Activated CD8-positive, alpha-beta memory T cell treated with anti-CD3 and anti-CD28 coated beads for 1 hour (primary cell): ENCODE measurements around the gene JAZF1.
"Not testable (repeated sequence)": the region's sequence is repeated elsewhere in the genome, so short reads cannot be mapped to it uniquely, and the experiment has no call there.

Experiments
- DNase-seq, 2 donors: peaks; one replicate each; pipeline ENCODE4 v3.0.0-alpha.2; 2020; ENCODE audit warnings: low read depth in 1 of 2; ENCODE audit errors: extremely low read depth in 1 of 2

JAZF1 gene

DNA sequence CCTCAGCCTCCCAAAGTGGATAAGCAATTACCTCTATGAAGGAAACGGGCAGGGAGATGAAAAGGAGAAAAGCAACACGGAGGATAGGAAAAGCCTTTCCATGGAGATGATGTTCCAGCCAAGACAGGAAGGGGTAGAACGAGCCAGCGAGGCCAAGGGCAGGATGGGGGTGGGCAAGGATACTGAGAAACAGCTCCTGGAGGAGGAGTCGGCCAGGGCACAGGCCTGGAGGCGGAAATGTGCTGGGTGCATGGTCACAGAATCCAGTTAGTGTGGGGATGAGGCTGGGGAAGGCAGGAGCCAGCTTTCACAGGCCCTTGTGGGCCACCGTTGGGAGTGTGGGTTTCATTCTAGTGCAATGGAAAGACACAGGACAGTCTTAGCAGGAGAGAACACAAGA lies 162.6 kb downstream of the JAZF1 start:
- DNase-seq = no peak

DNA sequence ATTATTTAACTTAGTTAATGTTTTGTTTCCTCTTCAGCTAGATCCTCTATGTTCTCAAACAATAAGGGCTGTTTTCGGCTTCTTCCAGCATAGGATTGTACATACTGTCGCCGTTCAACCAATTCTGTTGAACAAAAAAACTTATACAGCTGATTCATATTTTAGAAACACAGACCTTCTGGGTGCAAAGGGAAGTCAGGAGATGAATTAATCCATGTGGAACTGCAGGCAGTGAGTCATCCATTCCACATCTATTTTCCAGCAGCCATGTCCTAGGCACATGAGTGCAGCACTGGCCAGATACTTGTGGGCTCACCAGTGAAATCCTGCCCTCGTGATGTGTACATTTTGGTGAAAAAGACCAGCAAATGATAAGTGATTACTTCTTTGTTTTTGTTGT lies 163.2 kb downstream of the JAZF1 start:
- DNase-seq = no peak

DNA sequence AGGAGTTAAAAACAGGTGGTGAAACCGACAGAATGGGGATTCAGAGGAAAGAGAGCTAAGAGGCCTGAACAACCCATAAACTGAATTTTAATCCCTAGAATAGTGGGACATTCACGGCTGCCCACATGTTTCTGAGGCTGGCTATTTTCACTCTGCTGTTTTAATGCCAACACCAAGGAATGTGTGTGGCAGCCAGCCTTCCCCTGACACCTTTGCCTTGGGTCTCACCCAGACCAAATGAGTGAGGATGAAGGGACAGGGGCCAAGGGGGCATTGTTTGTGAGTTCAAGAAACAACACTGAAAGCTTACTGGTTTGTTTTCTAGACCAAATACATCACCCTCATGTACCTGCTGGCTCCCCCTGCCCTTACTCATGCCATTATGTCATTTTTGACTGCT lies 164.3 kb downstream of the JAZF1 start:
- no peak for DNase-seq

DNA sequence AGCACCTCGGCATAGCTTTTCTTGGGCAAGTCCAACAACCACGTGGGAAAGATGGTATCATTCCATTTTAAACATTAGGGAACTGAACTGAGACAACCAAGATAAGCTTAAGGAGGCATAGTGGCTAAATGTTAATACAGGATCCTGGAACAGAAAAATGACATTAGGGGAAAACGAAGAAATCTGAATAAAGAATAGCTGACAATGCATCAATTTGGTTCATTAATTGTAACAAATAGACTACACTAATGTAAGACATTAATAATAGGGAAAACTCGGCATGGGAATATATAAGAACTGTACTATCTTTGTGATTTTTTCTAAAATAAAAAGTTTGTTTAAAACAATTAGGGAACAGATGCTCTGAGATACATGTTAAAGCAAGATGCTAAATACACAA lies 165.4 kb downstream of the JAZF1 start:
- no peak for DNase-seq

DNA sequence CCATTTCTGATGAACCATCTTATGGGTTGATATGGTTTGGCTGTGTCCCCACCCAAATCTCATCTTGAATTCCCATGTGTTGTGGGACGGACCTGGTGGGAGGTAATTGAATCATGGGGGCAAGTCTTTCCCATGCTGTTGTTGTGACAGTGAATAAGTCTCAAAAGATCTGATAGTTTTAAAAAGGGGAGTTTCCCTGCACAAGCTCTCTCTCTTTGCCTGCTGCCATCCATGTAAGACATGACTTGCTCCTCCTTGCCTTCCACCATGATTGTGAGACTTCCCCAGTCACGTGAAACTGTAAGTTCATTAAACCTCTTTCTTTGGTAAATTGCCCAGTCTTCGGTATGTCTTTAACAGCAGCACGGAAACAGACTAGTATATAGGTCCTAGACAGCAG lies 166.3 kb downstream of the JAZF1 start:
- DNase-seq = not testable (repeated sequence)

DNA sequence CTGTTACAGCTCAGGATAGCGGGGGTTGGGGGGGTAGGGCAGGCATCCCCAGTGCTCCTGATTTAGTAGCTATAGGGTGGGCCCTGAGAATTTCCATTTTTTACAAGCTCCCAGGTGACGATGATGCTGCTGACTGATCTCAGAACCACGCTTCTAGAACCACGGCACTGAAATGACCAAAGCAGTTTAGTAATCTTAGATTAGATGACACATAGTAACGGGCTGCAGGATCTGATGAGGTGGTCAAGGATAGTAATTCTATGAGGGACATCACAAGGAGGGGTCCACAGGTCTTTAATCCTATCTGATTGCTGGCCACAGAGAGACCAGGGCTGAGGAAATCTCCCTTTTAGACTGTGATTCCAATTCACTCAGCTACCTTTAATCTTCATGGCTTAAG lies 167.2 kb downstream of the JAZF1 start:
- DNase-seq = no peak

DNA sequence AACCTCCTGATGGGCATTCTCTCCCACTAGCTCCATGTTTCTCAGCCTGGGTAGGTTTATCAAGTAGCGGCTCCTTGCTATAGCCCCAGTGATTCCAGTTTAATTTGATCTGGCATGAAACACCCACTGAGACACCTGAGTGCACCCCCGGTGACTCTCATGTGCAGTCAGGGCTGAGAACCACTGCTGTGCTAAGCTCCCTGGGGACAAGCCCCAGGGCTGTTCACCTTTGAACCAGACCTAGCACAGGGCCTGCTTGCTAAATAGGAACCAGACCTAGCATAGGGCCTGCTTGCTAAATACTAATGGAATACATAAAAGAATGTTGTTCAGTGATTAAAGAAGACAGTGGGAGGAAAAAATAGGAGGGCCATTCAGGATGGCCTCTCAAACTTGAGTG lies 167.6 kb downstream of the JAZF1 start:
- no peak for DNase-seq

DNA sequence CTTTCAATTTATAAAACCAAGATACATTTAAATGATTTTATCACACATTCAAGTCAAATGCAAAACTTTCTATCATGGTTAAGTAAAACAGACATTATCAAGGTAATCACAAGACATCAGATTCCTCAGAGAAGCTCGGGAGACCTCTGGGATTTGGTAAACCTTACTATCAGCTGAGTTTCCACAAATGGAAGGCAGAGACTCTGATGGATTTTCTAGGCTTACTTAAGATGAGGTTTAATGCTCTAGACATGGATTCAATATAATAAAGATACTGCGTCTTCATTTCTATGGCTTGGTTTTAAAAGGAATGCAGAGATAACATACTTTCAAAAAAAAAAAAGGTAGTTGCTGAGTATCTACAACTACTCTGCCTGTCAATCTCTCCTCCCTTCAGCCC lies 171.7 kb downstream of the JAZF1 start:
- no peak for DNase-seq

DNA sequence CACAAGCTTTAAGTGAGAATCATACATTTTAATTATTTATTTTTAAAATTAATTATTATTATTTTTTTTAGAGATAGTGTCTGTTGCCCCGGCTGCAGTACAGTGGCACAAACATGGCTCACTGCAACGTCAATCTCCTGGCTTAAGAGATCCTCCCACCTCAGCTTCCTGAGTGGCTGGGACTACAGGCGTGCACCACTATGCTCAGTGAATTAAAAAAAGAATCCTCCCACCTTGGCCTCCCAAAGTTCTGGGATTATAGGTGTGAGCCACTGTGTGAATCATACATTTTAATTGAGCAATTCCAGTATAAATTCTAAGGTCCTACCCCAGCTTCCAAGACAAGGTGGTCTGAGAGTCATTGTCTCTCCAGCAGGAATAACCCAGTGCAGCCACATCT lies 172.4 kb downstream of the JAZF1 start:
- no peak for DNase-seq

DNA sequence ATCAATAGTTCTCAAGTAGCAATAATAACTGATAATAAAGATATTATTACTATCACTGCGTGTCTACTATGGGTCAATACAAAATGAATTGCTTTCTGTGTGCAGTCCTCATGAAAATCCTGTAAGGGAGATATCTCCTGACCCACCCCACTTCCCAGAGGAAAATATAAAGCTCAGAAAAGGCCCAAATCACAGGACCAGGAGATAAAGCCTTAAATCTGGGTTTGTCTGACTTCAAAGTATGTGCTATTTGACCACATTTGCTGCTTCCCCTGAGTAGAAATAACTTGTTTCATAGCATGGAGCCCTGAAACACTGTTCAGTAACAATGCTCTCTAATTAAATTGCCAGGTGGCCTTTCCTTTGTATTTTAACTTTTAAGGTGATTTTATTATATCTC lies 174.1 kb downstream of the JAZF1 start:
- DNase-seq = no peak

DNA sequence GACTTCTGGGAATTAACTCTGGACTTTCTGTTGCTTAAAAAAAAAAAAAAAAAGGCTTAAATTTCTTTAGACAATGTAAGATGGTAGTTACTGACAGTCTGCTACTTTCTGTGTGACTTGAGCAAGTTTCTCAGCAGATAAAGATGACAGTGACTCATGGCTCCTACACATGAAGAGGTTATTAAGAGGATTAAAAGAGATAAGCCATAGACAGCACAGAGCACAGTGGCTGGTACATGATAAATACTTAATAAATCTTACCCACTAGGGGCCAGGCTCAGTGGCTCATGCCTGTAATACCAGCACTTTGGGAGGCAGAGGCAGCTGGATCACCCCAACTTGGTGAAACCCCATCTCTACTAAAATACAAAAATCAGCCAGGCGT lies 174.8 kb downstream of the JAZF1 start:
- no peak for DNase-seq

DNA sequence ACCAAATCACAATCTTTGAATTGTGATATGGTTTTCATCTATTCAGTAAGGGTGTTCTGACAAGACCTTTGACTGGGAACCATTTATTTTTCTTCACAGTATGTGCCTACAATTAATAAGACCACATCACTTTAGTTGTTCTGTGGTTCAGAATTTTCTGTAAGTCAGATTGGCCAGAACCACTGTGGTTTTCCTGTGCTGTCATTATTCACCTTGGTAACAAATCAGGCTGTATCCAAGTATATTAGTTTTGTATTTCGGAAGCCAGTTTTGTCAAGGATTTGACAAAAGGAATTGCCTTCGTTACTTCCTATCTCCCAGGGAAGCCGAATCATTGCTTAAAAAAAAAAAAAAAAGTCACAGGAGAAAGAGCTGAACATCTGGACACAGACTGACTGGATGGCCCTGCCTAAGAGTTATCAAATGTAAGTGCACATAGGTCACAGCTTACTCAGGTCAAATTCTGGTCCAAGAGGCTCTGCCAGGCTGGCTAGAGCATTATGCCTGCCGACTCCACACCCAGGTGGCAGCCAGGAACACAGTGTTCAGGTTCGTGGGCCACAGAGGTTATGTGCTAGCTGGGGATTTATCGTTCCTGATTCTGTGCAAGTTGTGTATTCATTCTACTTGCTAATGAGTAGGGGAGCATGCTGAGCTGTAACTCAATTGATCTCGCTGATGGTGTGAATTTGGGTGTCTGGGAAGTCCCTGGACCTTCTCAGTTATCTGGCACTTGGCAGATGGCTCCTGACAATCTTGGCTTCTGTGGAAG lies 175.3 kb downstream of the JAZF1 start:
- no peak for DNase-seq

DNA sequence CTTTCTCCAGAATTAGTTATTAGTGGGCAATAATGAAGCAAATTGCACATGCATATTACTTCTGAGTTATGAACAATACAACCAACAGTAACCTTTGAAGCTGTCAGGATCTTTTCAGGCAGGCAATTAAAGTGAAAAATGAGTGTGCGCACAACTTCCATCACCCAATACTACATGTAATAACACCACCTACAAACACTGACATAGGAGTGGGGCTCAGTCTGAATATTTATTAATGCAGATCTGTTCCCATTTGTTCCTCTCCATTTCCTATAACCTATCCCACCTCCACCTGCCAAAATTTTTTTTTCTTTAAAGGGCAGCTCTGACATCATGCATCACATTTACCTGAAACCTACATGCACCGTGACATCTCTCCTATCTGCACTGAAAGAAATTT lies 177.2 kb downstream of the JAZF1 start:
- no peak for DNase-seq

DNA sequence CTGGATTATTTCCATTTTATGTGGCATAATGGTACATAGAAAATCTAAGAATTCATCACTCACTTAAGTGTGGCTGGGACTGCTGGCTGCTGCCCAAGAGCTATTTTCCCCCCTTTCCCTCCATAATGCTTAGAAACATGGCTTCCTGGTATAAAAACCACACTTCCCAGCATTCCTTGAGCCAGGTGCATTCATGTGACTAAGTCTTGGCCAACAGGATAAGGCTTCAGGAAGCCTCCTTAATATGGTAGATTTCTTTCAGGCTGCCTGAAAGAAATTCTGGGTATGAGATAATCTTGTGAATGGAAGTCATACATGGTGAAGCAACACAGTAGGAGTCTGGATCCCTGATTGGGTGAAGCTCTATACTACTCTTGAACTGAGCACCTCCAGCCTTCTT lies 178.0 kb downstream of the JAZF1 start:
- no peak for DNase-seq

DNA sequence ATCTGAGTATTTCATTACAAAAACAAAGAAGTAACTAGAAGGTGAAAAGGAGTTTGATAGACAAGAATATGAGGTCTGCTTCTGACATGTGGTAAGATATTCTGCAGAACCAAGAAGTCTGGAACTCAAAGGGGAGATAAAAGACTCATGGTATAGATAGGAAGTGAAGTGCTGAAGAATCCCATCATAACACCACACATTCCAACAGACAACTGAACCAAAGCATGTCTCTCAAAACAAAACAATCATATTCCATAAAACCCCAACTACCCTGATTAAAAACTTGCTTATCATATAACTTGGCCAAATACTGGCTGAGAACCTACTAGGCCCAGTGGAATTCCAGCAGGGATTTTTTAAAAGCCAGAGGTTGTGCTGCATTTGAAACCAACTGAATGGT lies 178.7 kb downstream of the JAZF1 start:
- DNase-seq = no peak

DNA sequence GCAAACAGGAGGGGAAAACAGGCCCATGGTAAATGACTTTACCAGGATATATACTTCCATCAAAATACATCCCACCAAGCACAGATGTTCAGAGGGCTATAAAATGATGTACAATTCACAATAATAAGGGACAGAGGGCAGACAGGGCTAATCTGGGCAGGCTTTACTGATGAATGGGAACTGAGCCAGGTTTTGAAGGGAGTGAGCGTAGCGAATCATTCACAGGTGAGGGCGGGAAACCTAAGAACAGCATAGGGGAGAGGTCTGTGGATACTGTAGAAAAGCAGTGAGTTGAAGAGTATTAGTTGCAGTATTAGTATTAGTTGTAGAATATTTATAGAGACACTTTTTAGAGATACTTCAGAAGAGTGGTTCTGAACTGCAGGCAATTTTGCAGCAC lies 180.8 kb downstream of the JAZF1 start:
- DNase-seq = no peak

DNA sequence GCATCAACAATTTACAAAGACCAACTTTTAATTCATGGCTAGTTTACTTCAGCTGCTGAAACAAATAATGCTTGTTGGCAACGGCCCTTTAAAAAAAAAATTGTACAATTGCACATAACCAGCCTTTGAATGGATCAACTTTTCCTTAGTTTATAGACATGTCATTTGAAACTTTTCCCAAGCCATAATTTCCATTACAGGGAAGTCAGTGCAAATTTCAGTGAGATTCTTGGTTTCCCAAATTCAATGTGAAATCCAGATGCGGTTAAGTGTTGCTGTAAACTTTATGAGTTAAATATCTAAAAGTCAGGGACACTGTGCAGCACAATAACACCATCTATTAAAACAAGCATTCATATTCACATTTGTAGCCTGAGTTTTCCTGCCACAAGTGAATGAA lies 182.2 kb downstream of the JAZF1 start:
- no peak for DNase-seq

DNA sequence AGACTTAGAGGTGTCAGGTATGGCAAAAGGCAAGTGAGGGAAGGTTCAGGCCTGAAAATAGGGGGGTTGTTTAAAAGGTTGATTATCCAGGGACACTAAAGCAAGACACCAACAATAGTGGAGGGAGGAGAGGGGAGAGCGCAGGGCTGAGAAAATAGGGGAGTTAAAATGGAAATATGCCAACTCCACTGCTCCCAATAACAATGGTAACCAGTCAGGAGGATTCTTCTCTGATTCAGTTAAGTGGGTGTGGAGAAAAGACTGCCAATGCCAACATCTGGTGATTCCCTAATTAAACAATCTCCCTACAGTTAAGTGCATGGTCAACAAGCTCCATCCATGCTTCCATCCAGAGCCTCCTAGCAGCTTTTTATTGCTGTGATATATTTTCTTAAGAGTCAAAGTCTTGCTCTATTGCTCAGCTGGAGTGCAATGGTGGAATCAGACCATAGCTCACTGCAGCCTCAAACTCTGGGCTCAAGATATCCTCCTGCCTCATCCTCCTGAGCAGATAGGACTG lies 183.3 kb downstream of the JAZF1 start:
- no peak for DNase-seq

DNA sequence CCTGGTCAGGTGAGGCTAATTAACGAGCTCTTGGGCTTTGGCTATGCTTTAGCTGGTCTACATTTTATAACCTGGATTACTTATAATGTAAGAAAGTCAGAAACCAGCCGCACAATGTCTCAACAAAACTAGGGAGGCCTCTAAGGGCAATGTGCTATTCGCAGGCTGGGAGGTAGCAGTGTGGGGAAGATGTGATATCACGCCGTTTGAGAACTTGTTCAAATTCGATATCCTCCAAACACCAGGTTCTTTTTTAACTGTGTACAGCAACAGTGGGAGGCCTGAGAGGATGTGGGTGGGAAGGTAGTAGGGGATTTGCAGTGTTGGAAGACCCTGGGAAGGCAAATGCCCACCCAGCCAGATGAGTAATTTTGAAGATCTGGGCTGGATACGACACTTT lies 184.5 kb downstream of the JAZF1 start:
- no peak for DNase-seq

DNA sequence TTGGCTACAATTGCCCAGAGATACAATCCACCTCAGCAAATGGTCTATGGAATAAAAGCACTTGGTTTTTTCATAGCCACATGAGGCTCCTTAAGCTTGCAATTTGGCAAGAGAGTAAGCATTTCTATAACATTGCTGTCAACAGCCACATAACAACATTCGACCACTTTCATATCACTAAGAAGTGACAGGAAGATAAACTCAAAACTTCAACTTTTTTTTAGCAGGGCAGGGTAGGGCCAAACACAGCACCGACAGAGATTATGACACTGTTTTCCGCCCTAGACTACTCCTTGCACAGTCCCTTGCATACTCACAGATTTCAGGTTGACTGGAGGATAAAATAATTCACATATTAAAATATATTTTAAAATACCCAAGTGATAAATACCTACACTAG lies 185.4 kb downstream of the JAZF1 start:
- no peak for DNase-seq

DNA sequence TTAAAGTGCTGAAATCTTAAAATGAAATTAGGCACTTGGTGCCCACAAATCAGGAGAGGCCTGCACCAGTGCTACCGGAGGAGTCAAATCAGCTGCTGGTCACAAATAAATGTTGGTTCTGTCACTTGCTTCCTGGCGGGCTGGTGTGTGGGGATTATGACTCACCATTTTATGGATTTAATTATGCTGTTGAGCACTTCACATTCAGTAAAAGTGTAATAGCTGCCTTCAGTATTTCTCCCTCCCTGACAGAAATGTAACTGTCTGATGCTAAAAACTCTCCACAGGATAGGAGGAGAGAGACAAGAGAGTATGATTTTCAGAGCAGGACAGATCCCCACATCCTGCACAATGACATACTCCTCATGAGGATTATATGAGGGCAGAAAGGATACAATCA lies 186.0 kb downstream of the JAZF1 start:
- no peak for DNase-seq

DNA sequence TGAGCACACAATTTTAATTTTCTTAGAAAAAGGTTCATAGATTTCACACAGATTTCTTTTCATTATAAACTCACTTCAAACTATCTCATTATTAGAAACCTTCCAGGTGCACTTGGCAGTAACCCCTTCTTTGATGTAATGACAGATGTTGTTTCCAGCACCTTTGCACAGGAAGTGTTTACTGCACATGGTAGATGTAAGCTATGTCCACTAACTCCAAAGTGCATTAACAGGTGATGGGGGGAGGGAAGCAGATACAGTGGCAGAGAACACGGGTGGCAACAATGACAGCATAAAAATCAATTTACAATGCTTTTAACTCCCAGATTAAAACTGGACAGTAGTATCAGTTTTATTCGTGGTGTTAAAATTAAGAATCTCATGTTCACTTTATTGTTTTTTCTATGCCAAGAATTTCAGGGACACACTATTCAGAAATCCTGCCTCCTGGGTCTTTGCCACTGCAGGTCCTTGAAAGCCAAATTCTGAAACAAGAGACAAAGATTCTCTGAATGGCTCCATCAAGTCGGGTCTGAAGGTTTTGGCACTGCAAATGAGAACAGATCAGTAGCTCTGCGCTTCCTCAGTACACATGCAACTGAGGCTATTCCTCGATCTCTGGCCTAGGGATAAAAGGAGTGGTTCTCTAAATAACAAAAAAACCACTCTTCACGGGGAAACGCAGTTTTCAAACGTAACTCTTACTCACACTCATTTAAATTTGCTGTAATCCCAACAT lies 187.7 kb downstream of the JAZF1 start:
- DNase-seq = no peak
